Left kidney (tissue), 2 donors: ENCODE results near the gene RMND5A. TPM values are rescaled to one million over a fixed set of nuclear protein-coding genes. Genes with fewer than 3 reads are reported as not detected.

Source experiments
- DNase-seq: peaks from one replicate; pipeline ENCODE4 v3.0.0-alpha.2; 2013
- polyA plus RNA-seq: library from polyadenylated mRNA; unstranded; fragments of 120-200 nt; gene quantifications from one replicate; pipeline ENCODE4 v1.2.1, GENCODE V29; 2013; ENCODE audit not compliant: insufficient read length

Gene RMND5A
- polyA plus RNA-seq, 1 donor, result 69.4 TPM

- DNase-seq, result no peak
Observed at GRCh38 chr2:86790676-86791572, 70.8 kb downstream of the RMND5A start, which contains the start of gene CD8A. CD8A (minus strand) TSS chr2:86790913; CDS start chr2:86790825, 88 bp downstream.

GRCh38 chr2:86791573-86791972 lies 71.5 kb downstream of the RMND5A start:
- no peak for DNase-seq

GRCh38 chr2:86793752-86794151 lies 73.7 kb downstream of the RMND5A start:
- DNase-seq, result no peak

GRCh38 chr2:86794861-86795260 lies 74.8 kb downstream of the RMND5A start:
- DNase-seq, result no peak

- DNase-seq, result no peak
Observed at GRCh38 chr2:86800856-86801567, 80.9 kb downstream of the RMND5A start.

GRCh38 chr2:86806059-86806857 lies 86.2 kb downstream of the RMND5A start:
- no peak for DNase-seq

GRCh38 chr2:86807133-86807467 lies 87.0 kb downstream of the RMND5A start:
- no peak for DNase-seq

- no peak for DNase-seq
Observed at GRCh38 chr2:86807468-86808275, 87.6 kb downstream of the RMND5A start.

- peak; percentile 87 for DNase-seq
Observed at GRCh38 chr2:86808315-86809161, 88.4 kb downstream of the RMND5A start.

GRCh38 chr2:86809481-86810121 lies 89.5 kb downstream of the RMND5A start:
- DNase-seq, result no peak

GRCh38 chr2:86815611-86816010 lies 95.5 kb downstream of the RMND5A start:
- DNase-seq, result no peak

- DNase-seq, result no peak
Observed at GRCh38 chr2:86818114-86818801, 98.2 kb downstream of the RMND5A start.

GRCh38 chr2:86818957-86819356 lies 98.9 kb downstream of the RMND5A start:
- no peak for DNase-seq

GRCh38 chr2:86821306-86821705 lies 101.2 kb downstream of the RMND5A start:
- no peak for DNase-seq

- DNase-seq, result no peak
Observed at GRCh38 chr2:86821842-86822241, 101.8 kb downstream of the RMND5A start.

- DNase-seq, result no peak
Observed at GRCh38 chr2:86822668-86823345, 102.7 kb downstream of the RMND5A start.

GRCh38 chr2:86825036-86825692 lies 105.1 kb downstream of the RMND5A start:
- no peak for DNase-seq

GRCh38 chr2:86825693-86826381 lies 105.7 kb downstream of the RMND5A start:
- no peak for DNase-seq
